Measurements from ENCODE around the gene IDUA.

IDUA gene

DNA sequence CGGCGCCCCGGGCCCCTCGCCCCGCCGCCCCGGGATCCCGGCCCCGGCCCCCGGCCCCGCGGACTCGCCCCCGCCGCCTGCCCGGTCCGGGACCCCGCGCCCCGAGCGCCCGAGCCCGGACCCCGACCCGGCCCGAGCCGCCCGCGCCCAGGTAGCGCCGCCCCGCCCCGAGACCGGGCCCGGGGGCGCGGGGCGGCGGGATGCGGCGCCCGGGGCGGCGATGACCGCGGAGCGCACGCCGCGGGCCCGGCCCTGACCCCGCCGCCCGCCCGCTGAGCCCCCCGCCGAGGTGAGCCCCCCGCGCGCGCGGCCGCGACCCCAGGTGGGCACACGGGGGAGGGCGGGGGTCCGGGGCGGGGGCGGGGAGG is 24.8 kb downstream of the IDUA start:
- TF ChIP-seq, protein P1, sequence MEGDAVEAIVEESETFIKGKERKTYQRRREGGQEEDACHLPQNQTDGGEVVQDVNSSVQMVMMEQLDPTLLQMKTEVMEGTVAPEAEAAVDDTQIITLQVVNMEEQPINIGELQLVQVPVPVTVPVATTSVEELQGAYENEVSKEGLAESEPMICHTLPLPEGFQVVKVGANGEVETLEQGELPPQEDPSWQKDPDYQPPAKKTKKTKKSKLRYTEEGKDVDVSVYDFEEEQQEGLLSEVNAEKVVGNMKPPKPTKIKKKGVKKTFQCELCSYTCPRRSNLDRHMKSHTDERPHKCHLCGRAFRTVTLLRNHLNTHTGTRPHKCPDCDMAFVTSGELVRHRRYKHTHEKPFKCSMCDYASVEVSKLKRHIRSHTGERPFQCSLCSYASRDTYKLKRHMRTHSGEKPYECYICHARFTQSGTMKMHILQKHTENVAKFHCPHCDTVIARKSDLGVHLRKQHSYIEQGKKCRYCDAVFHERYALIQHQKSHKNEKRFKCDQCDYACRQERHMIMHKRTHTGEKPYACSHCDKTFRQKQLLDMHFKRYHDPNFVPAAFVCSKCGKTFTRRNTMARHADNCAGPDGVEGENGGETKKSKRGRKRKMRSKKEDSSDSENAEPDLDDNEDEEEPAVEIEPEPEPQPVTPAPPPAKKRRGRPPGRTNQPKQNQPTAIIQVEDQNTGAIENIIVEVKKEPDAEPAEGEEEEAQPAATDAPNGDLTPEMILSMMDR (IDR thresholded peaks at IDR 0.05; ENCODE audit: low read depth, low read length), result no peak
- no peak for TF ChIP-seq EZH2phosphoT487 (IDR thresholded peaks at IDR 0.05; ENCODE audit: low read depth)
- Histone ChIP-seq H4K20me1 (ENCODE audit: insufficient read depth, low read length) (no peaks in the 10 kb centered on the region), H3K27me3 (ENCODE audit: low read depth, low read length) (peaks cover 20% of the 10 kb centered on the region), H3K27ac (ENCODE audit: low read length) (no peak overlapping the region), H3K4me2 (ENCODE audit: low read length) (no peak overlapping the region), H3K36me3 (replicated peaks; ENCODE audit: low read depth, low read length) (no peaks in the 10 kb centered on the region), H3K4me1 (ENCODE audit: low read length) (0 out of 2 replicates have a peak, but pooled peaks cover 4% of the 10 kb centered on the region), H3K4me3 (ENCODE audit: low read length) (no peak overlapping the region), H3K9me3 (ENCODE audit: insufficient read depth, low read length) (no peaks in the 10 kb centered on the region), H2AFZ (ENCODE audit: low read depth, low read length) (no peak overlapping the region), H3K9ac (ENCODE audit: low read length) (no peak overlapping the region), H3K79me2 (ENCODE audit: low read length) (no peaks in the 10 kb centered on the region)

DNA sequence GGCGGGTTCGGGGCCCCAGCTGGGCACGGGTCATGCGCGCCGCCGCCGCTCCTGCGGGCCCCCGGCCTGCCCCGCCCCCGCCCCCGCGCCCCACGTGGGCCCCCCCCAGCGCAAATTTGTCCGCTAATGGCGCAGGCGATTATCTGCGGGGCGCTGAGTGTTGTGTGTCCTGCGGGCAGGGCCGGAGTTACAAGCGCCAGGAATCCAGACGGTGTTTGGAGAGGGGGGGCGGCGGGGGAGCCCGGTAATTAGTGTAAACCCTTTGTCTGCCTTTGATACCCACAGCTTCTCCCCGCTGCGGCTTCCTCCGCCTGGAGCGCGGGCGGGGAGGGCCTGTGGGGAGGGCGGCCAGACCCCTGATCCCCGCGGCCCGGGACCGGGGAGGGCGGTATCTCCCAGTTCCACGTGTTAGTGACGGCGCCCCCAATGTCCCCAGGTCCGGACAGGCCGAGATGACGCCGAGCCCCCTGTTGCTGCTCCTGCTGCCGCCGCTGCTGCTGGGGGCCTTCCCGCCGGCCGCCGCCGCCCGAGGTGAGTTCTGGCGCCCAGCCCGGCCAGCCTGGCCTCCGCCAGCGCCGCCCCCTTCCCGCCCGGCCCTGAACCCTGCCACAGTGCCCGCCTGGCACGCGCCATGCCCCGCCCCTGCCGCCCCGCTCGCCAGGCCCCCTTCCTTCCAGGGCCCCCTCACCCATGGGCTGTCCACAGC is 25.3 kb downstream of the IDUA start:
- Histone ChIP-seq H3K36me3 (replicated peaks; ENCODE audit: low read depth, low read length) (no peaks in the 10 kb centered on the region), H3K4me2 (ENCODE audit: low read length) (no peak overlapping the region), H4K20me1 (ENCODE audit: insufficient read depth, low read length) (no peaks in the 10 kb centered on the region), H3K9ac (ENCODE audit: low read length) (no peak overlapping the region), H2AFZ (ENCODE audit: low read depth, low read length) (no peak overlapping the region), H3K4me3 (ENCODE audit: low read length) (peak overlapping the region; percentile 43; the same call in 1 of the 2 replicates), H3K79me2 (ENCODE audit: low read length) (no peaks in the 10 kb centered on the region), H3K4me1 (ENCODE audit: low read length) (0 out of 2 replicates have a peak, but pooled peaks cover 4% of the 10 kb centered on the region), H3K27me3 (ENCODE audit: low read depth, low read length) (peaks cover 16% of the 10 kb centered on the region), H3K9me3 (ENCODE audit: insufficient read depth, low read length) (no peaks in the 10 kb centered on the region), H3K27ac (ENCODE audit: low read length) (no peak overlapping the region)
- TF ChIP-seq, protein P1 (IDR thresholded peaks at IDR 0.05; ENCODE audit: low read depth, low read length), result no peak
- TF ChIP-seq EZH2phosphoT487 (IDR thresholded peaks at IDR 0.05; ENCODE audit: low read depth), result no peak

DNA sequence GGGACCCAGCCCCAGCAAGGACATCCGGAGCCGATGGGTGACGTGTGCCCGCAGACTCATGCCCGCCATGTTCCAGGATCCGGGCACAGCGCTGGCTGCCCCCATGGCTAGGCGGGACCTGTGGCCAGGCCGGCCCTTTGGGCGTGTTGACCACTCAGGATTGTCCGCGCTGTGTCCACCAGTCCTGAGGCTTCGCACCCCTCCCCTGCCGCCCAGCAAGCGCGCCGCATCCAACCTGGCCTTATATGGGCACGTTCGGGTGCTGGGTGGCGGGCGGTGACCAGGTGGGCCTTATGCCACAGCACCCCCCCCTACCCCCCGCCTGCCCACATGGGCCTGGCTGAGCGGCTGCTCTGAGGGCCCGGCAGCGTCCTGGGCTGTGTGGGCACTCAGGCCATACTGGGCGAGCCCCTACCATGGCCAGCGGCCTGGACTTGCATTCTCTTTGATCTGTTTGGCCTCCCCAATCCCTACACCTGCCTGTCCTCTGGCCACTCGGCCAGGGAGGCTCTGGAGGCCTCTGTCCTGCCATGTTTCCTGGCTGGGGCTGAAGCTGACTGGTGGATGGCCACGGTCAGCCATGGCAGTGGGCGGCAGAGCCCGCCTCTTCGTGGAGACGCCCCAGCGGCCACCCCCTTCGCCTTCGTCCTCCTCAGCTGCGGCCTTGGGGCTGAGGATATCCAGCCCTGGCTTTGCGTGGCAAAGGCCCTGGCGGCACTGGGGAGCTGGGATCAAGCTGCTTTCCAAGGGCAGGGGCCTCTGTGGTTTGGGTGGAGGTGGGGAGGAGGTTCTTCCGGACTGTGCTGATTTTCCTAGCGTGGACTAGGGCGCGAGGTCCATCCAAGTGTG is 26.6 kb downstream of the IDUA start:
- TF ChIP-seq EZH2phosphoT487 (IDR thresholded peaks at IDR 0.05; ENCODE audit: low read depth), result no peak
- TF ChIP-seq, protein P1 (IDR thresholded peaks at IDR 0.05; ENCODE audit: low read depth, low read length), result no peak
- Histone ChIP-seq H3K4me3 (ENCODE audit: low read length) (no peak overlapping the region), H4K20me1 (ENCODE audit: insufficient read depth, low read length) (no peaks in the 10 kb centered on the region), H3K9me3 (ENCODE audit: insufficient read depth, low read length) (no peaks in the 10 kb centered on the region), H3K27me3 (ENCODE audit: low read depth, low read length) (peaks cover 8% of the 10 kb centered on the region), H3K27ac (ENCODE audit: low read length) (no peak overlapping the region), H3K9ac (ENCODE audit: low read length) (no peak overlapping the region), H3K36me3 (replicated peaks; ENCODE audit: low read depth, low read length) (no peaks in the 10 kb centered on the region), H3K4me2 (ENCODE audit: low read length) (no peak overlapping the region), H3K79me2 (ENCODE audit: low read length) (no peaks in the 10 kb centered on the region), H3K4me1 (ENCODE audit: low read length) (0 out of 2 replicates have a peak, but pooled peaks cover 4% of the 10 kb centered on the region), H2AFZ (ENCODE audit: low read depth, low read length) (no peak overlapping the region)

All from OCI-LY3 (cell line).